PC-9 (cell line): ENCODE data around the gene SBF2.

ENCODE experiments used
- EZH2 ChIP-seq: fragments of 200-600 bp; sonication (generic); IDR thresholded peaks from 2 replicates; pipeline ENCODE4 v1.8.0; 2017; ENCODE audit warnings: antibody characterized with exemption, low read depth
- TF ChIP-seq, protein P1 (sequence below): fragments of 200-600 bp; sonication (generic); conservative IDR thresholded peaks from 2 replicates; pipeline ENCODE4 v1.6.1; 2017; ENCODE audit warnings: mixed run types, antibody characterized with exemption, mild to moderate bottlenecking, moderate library complexity

DNA sequence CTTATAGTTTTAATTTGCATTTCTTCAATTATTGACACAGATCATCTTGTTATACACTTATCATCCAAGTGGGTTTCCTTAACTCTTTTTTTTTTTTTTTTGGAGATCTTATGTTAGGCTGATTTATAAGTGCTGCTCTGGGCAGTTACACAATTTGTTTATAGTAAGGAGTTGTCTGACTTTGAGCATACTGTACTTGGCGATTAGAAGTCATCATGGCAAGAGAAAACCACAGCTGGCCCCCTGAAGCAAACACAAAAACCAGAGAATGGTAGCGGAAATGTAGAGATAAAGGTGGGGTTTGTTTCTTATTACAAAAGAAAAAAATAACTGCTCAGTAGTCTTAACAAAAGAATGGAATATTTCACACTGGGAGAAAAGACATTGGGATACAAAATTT is 337.5 kb downstream of the SBF2 start:
- TF ChIP-seq, protein P1, sequence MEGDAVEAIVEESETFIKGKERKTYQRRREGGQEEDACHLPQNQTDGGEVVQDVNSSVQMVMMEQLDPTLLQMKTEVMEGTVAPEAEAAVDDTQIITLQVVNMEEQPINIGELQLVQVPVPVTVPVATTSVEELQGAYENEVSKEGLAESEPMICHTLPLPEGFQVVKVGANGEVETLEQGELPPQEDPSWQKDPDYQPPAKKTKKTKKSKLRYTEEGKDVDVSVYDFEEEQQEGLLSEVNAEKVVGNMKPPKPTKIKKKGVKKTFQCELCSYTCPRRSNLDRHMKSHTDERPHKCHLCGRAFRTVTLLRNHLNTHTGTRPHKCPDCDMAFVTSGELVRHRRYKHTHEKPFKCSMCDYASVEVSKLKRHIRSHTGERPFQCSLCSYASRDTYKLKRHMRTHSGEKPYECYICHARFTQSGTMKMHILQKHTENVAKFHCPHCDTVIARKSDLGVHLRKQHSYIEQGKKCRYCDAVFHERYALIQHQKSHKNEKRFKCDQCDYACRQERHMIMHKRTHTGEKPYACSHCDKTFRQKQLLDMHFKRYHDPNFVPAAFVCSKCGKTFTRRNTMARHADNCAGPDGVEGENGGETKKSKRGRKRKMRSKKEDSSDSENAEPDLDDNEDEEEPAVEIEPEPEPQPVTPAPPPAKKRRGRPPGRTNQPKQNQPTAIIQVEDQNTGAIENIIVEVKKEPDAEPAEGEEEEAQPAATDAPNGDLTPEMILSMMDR = no peak
- TF ChIP-seq EZH2 = no peak
